Left ventricle myocardium superior (tissue), 1 donor: ENCODE results near the gene RASAL2. TPM values are rescaled to one million over a fixed set of nuclear protein-coding genes. Genes with fewer than 3 reads are reported as not detected.
"Not testable (repeated sequence)": the region's sequence is repeated elsewhere in the genome, so short reads cannot be mapped to it uniquely, and the experiment has no call there.

Experiments
- ATAC-seq: fragments of 200-7000 bp; cut with Tn5 transposase; one replicate; pipeline ENCODE4 v1.9.1; 2020; ENCODE audit warnings: mild to moderate bottlenecking, moderate library complexity
- DNase-seq: peaks from one replicate; pipeline ENCODE4 v3.0.0-alpha.2; 2020
- intact Hi-C: fragments of 100-400 bp; cut with micrococcal nuclease; formaldehyde crosslinking; loops from one replicate; pipeline ENCODE4 v1.11.0; 2022
- total RNA-seq: library from RNA; stranded (reverse); fragmentation: NEBNext Ultra II Directional; extraction: Animal tissue kit (Norgen Biotek cat#: 25700); gene quantifications from one replicate; pipeline ENCODE4 v1.2.1, GENCODE V29; 2021
- donor health status: DM: no; HTN: yes; CAD: no; lungs with severe emphysema.

Gene RASAL2
- total RNA-seq, 1 donor from 2014 or later, result 26.4 TPM

GRCh38 chr1:178503316-178503715 lies 409.4 kb downstream of the RASAL2 start:
- ATAC-seq, DNase-seq: not testable (repeated sequence)
- intact Hi-C loops, result loop anchor here (10.0 kb wide), 1 partner anchor 199 kb away; no protein-coding TSS in a partner anchor

DNA sequence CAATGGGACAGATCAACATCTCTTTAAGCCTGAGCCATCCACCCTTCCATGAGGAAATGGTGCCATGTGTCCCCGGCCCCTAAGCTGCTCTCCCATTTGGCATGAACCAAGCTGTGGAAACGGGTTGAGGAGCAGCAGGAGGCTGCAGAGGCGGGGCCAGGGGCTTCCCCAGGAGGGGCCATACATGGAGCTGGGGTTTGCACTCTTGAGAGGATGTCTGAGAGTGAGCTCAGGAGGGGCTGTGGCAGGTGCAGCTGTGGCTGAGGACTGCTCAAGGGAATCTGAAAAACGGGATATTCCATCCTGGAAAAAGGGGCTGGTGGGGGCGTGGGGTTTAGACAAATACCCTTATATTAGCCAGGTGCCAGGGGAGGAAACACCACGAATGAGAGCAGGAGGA lies 409.9 kb downstream of the RASAL2 start:
- DNase-seq (no peak), ATAC-seq (no peak)
- intact Hi-C loops, result loop anchor here (10.0 kb wide), 1 partner anchor 199 kb away; no protein-coding TSS in a partner anchor

- no peak for DNase-seq
These were observed 410.4 kb downstream of the RASAL2 start for GRCh38 chr1:178504286-178504685.

GRCh38 chr1:178506177-178506576 lies 412.3 kb downstream of the RASAL2 start:
- peak; percentile 51 for ATAC-seq
- intact Hi-C loops, result loop anchor here (10.0 kb wide), 1 partner anchor 201 kb away; no protein-coding TSS in a partner anchor

More at GRCh38 chr1:178504286-178504685, 410.4 kb downstream of the RASAL2 start:
- intact Hi-C loops, result loop anchor here (10.0 kb wide), 1 partner anchor 199 kb away; no protein-coding TSS in a partner anchor
- ATAC-seq, result no peak

GRCh38 chr1:178506669-178507068 lies 412.8 kb downstream of the RASAL2 start:
- ATAC-seq (no peak), DNase-seq (no peak)
- intact Hi-C loops, result loop anchor here (10.0 kb wide), 1 partner anchor 202 kb away; no protein-coding TSS in a partner anchor

More at GRCh38 chr1:178506177-178506576, 412.3 kb downstream of the RASAL2 start:
- DNase-seq, result peak; percentile 70

DNA sequence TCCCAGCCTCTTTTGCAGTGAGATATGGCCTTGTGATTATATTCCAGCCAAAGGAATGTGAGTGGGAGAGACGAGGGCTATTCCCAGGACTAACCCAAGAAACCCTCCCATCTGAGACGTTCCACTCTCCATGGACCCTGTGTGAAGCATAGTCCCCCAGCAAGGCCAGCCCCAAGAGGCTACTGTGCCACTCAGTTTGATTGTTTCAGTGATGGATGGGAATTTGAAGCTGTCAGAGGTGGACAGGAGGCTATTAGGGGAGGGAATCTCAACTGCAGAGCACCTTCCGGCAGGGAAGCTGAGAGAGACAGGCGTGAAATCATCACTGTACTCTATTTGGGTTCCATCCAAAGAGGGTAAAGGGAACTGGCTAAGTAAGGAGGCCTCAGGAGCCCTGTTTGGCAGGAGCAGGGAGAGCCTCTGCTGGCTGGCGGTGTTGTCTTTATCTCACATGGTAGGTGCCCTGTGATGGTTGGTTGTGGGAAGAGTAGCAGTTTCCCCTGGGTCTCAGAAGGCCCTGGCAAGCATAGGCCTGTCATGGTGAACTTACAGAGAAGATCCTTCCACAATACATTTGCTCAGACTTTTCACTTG lies 415.6 kb downstream of the RASAL2 start:
- peak; percentile 56 for DNase-seq
- intact Hi-C loops, result loop anchor here (10.0 kb wide), 1 partner anchor 205 kb away; no protein-coding TSS in a partner anchor
- ATAC-seq, result peak; percentile 86

- intact Hi-C loops, result no loop called here
- no peak for DNase-seq
- ATAC-seq, result no peak
These were observed 416.3 kb downstream of the RASAL2 start for GRCh38 chr1:178510155-178510554.

DNA sequence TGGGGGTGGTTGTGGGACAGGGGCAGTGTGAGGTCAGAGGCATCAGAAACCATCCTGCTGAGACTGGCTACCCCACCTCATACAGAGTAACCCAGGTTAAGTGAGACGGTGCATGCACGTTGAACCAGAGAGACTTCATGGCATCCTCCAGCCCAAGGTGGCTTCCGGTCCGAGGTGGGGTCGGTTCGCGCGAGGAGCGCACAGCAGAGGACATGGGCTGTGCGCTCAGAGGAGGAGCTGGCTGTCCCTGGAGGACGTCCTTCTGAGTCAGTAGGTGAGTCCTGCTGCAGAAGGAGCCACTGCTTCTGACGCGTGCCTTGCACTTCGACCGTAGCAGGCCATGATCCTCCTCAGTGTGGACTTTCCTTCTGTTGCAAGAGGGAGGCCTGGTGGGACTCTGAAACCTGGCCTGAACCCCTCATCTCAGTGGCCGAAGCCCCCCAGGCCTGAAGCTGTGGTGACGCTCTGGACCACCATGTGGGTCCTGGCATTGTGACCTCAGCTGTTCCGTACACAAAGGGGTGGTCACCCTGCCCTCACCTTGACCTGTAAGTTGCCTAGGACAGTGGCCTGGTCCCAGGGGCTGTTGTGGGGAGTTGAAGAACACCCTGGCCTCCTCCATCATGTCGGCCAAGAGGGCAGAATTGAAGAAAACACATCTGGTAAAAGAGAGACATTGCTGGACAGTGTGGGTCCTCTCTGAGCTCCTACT lies 418.8 kb downstream of the RASAL2 start, which contains the start of gene TEX35:
TEX35 (plus strand) TSS at position 544 of the 712 bp plus-strand sequence; CDS start at position 624, 80 bp downstream.
- DNase-seq, result no peak
- no peak for ATAC-seq
- intact Hi-C loops, result no loop called here

DNA sequence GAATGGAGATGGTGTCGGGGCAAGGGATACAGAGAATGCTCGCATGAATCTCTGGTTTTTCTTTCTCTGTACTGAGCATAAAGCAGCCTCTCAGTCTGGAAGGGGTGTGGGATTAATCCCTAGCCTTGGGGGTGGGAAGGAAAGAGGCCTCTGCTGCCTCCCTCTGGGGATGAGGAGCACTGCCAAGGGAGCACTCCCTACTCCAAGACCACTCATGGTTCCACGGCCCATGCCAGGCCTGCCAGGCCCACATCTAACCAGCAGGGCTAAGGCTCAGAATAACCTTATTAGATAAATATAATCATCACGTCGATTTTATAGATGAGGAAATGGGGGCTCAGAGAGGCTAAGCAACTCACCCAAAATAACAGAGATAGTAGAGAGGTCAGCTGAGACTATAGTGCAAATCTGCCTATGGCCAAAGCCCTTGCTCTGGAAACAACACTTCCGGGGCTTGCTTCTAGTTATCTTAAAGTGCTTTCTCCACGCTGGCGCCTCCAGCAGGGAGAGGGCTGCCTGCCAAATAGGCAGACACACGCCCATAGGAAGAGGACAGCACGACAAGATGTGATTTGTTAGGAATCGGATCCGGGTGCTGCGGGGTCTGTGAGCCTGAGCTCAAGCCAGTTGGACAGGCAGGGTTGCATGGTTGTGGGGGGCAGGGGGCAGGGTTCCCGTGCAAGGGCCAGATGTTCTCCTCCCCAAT lies 419.5 kb downstream of the RASAL2 start:
- DNase-seq, result peak; percentile 74
- ATAC-seq, result peak; percentile 77
- intact Hi-C loops, result no loop called here

DNA sequence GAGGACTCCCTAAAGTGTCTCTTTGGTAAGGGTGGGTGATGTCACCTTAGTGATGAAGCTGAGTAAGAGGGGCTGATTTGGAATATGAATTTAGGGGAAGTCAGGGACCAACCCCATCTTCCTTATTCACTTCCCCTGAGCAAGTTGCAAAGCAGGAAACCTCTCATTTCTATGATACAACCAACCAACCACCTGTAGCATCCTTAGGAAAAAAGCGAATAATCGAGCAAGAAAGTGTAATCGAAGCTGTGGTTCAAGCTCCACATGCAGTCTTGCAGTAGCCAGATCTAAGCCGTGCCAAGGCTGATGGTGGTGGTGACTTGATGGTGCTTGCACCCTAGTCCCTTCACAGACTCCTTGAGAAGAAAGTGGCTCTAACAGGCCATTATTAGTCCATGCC lies 422.2 kb downstream of the RASAL2 start:
- ATAC-seq (no peak), DNase-seq (no peak)
- intact Hi-C loops, result no loop called here

GRCh38 chr1:178518894-178519293 lies 425.0 kb downstream of the RASAL2 start:
- ATAC-seq (no peak), DNase-seq (no peak)
- intact Hi-C loops, result no loop called here

DNA sequence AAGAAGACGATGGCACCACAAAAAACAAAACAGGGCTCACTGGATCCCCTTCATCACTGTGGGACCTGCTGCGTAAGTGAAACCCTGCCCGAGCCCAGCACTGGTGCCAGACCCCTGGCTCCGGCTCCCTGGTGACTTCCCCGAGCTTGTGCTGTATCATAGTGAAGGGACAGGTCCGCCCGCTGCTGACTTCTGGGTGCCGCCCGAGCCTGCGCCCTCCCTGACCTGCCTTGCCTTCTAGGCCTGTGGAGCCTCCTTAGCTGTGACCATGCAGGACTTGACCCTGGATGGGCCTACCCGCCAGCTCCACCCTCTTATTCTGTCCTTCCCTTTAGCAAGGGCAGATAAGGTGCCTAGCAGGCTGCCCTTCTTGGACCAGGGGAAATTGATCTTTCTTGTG lies 426.9 kb downstream of the RASAL2 start:
- ATAC-seq (no peak), DNase-seq (no peak)
- intact Hi-C loops, result no loop called here

DNA sequence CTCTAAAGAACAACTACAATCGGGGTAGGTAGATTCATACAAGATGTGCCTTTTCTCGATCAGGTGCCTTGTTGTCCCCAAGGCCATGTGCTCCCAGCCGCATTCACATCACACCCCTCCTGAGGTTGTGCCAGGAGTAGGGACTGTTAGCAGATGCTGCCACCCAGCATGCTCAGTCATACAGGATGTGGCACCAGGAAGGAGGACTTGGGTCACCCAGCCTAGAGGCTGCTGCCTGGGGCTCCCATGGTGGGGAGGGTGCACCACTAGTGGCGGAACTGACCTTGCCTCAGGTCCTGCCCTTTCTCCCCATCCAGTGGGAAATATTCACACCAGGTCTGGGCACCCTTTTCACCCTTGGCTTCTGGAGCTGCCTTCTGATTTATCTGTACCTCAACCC lies 427.3 kb downstream of the RASAL2 start:
- intact Hi-C loops, result no loop called here
- ATAC-seq, result no peak
- DNase-seq, result no peak

GRCh38 chr1:178527117-178527516 lies 433.2 kb downstream of the RASAL2 start:
- DNase-seq, result no peak
- intact Hi-C loops, result no loop called here
- no peak for ATAC-seq

DNA sequence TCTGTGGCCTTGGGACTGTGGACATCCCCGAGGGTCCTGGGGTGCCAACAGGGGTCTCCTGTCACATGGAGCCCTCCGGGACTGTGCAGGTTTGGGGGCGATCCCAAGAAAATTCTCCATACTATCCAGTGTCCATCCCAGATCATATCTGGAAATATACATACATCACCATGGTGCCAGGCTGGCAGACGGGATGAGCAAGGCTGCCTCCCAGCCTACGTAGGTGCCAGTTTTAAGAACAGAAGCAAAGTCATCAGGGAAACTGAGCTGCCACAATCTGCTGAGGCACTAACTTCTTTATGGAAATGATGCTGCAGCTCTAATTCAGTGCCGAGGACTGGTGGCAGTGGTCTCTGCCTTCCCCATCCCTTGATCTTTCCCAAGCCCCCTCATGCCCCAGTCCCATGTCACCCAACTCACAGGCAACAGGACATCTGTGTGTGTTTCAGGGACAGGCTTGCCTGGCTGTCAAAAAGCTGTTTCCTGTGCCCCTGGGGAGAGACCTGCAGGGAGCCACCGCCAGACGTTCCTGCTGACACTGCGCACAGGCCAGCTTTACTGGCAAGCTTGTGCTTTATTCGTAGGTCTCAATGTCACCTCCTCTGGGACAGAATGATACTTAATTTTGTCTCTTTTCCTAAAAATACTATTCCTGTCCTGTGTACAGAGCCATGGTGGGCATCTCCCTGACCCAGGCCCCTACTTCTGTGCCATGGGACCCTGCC lies 434.5 kb downstream of the RASAL2 start:
- ATAC-seq (no peak), DNase-seq (no peak)
- intact Hi-C loops, result no loop called here

- intact Hi-C loops, result no loop called here
- no peak for DNase-seq
- ATAC-seq, result no peak
These were observed 435.0 kb downstream of the RASAL2 start for GRCh38 chr1:178528953-178529335.

GRCh38 chr1:178529364-178530036 lies 435.6 kb downstream of the RASAL2 start:
- intact Hi-C loops, result loop anchor here (10.0 kb wide), 1 partner anchor 475 kb away; no protein-coding TSS in a partner anchor
- no peak for ATAC-seq
- no peak for DNase-seq

- ATAC-seq (peak; percentile 47), DNase-seq (no peak)
- intact Hi-C loops, result loop anchor here (10.0 kb wide), 1 partner anchor 475 kb away; no protein-coding TSS in a partner anchor
These were observed 436.1 kb downstream of the RASAL2 start for GRCh38 chr1:178530037-178530402.
